ENCODE results near the gene CELF4.

CELF4 gene

GRCh38 chr18:37280701-37281393 lies 284.8 kb downstream of the CELF4 start:
- Histone ChIP-seq H2AFZ (ENCODE audit: low read depth, low read length, severe bottlenecking) (no peak overlapping the region), H3K36me3 (ENCODE audit: low read length) (no peaks in the 10 kb centered on the region), H3K79me2 (ENCODE audit: insufficient read depth, low read length) (no peaks in the 10 kb centered on the region), H3K27me3 (ENCODE audit: low read length) (no peaks in the 10 kb centered on the region), H3K27ac (ENCODE audit: low read depth, low read length) (no peak overlapping the region), H3K9me2 (replicated peaks; ENCODE audit: insufficient read depth, low read length) (no peaks in the 10 kb centered on the region), H3F3A (ENCODE audit: insufficient read depth) (no peaks in the 10 kb centered on the region), H3K4me2 (ENCODE audit: low read depth, low read length, poor library complexity, severe bottlenecking) (no peak overlapping the region), H3K9ac (ENCODE audit: low read length) (no peak overlapping the region), H3K4me3 (ENCODE audit: insufficient read depth, low read length, poor library complexity, severe bottlenecking) (no peak overlapping the region), H3K9me3 (ENCODE audit: insufficient read depth, low read length) (no peaks in the 10 kb centered on the region), H4K20me1 (ENCODE audit: low read depth, low read length) (no peaks in the 10 kb centered on the region)
- TF ChIP-seq EZH2phosphoT487 (conservative IDR thresholded peaks at IDR 0.05; ENCODE audit: low read length) (no peak), CTCF (IDR thresholded peaks at IDR 0.05; ENCODE audit: insufficient read depth, low read length, poor library complexity, severe bottlenecking) (no peak)

DNA sequence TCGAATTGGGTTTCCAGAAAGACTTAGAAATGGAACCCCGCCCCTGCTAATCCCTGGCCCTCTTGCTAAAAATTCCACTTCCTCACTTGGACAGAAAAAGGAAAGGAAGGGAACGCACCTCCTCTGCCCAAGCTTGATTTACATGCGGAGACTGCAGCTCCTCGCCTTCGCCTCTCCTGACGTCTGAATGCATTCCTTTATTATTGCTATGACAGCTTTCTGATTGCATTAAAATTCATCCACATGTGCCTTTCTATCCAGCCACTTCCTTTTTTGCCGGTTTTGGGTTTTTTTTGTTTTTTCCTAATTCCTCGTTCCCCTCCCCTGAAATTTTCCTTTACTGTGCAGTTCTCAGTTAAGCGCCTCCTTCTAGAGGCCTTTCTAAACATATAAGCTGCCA lies 287.8 kb downstream of the CELF4 start:
- Histone ChIP-seq H3K27me3 (ENCODE audit: low read length) (no peaks in the 10 kb centered on the region), H3K4me2 (ENCODE audit: low read depth, low read length, poor library complexity, severe bottlenecking) (no peak overlapping the region), H3K9me2 (replicated peaks; ENCODE audit: insufficient read depth, low read length) (no peaks in the 10 kb centered on the region), H3K36me3 (ENCODE audit: low read length) (no peaks in the 10 kb centered on the region), H3K9ac (ENCODE audit: low read length) (no peak overlapping the region), H3F3A (ENCODE audit: insufficient read depth) (no peaks in the 10 kb centered on the region), H2AFZ (ENCODE audit: low read depth, low read length, severe bottlenecking) (no peak overlapping the region), H4K20me1 (ENCODE audit: low read depth, low read length) (no peaks in the 10 kb centered on the region), H3K4me3 (ENCODE audit: insufficient read depth, low read length, poor library complexity, severe bottlenecking) (no peak overlapping the region), H3K27ac (ENCODE audit: low read depth, low read length) (no peak overlapping the region), H3K9me3 (ENCODE audit: insufficient read depth, low read length) (no peaks in the 10 kb centered on the region), H3K79me2 (ENCODE audit: insufficient read depth, low read length) (no peaks in the 10 kb centered on the region)
- TF ChIP-seq CTCF (IDR thresholded peaks at IDR 0.05; ENCODE audit: insufficient read depth, low read length, poor library complexity, severe bottlenecking) (no peak), EZH2phosphoT487 (conservative IDR thresholded peaks at IDR 0.05; ENCODE audit: low read length) (no peak)

DNA sequence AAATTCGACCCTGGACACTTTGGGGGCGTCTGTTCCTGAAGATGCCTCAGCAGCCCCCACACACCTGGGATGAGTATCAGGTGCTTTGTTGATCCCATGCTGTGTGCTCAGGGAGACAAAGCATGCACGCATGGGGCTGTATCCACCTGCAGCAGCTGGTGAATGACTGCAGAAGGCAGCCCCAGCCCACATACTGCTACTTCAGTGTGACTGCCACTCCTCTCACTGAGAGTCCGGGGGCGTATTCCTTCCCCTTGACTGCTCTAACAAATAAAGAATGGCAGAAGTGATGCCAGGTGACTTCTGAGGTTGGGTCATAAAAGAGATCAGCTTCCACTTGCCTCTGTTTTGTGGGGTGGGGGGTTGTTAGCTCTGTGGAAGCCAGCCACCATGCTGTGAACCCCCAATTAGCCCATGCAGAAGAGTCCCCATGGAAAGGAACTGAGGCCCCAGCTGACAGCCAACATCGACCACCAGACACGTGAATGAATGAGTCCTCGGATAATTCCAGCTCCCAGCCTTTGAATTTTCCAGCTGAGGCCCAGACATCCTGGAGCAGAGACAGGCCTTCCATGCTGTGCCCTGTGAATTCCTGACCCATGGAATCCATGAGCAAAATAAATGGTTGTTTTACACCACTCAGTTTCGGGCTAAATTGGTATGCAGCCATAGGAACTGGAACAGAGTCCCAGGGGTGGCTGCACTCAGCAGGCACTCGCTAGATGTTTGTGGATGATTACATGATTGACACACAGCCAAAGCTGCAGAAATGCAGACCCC lies 289.3 kb downstream of the CELF4 start:
- Histone ChIP-seq H3K4me2 (ENCODE audit: low read depth, low read length, poor library complexity, severe bottlenecking) (no peak overlapping the region), H3F3A (ENCODE audit: insufficient read depth) (no peaks in the 10 kb centered on the region), H3K9me2 (replicated peaks; ENCODE audit: insufficient read depth, low read length) (no peaks in the 10 kb centered on the region), H4K20me1 (ENCODE audit: low read depth, low read length) (no peaks in the 10 kb centered on the region), H3K36me3 (ENCODE audit: low read length) (no peaks in the 10 kb centered on the region), H3K27ac (ENCODE audit: low read depth, low read length) (no peak overlapping the region), H3K79me2 (ENCODE audit: insufficient read depth, low read length) (no peaks in the 10 kb centered on the region), H2AFZ (ENCODE audit: low read depth, low read length, severe bottlenecking) (no peak overlapping the region), H3K4me3 (ENCODE audit: insufficient read depth, low read length, poor library complexity, severe bottlenecking) (no peak overlapping the region), H3K9ac (ENCODE audit: low read length) (no peak overlapping the region), H3K9me3 (ENCODE audit: insufficient read depth, low read length) (no peaks in the 10 kb centered on the region), H3K27me3 (ENCODE audit: low read length) (no peaks in the 10 kb centered on the region)
- TF ChIP-seq CTCF (IDR thresholded peaks at IDR 0.05; ENCODE audit: insufficient read depth, low read length, poor library complexity, severe bottlenecking) (no peak), EZH2phosphoT487 (conservative IDR thresholded peaks at IDR 0.05; ENCODE audit: low read length) (no peak)
